Left lobe of liver (tissue), 2 donors: Measurements from ENCODE around the gene BCL2. TPM values are rescaled to one million over a fixed set of nuclear protein-coding genes. Genes with fewer than 3 reads are reported as not detected.
A peak's percentile ranks its signal among the peaks of the same experiment; 100 is the strongest.

Experiments used
- ATAC-seq: fragments of 200-7000 bp; cut with Tn5 transposase; one replicate; pipeline ENCODE4 v1.9.1; 2020; ENCODE audit warnings: mild to moderate bottlenecking, moderate library complexity
- DNase-seq: peaks from one replicate; pipeline ENCODE4 v3.0.0-alpha.2; 2020; ENCODE audit warnings: low spot score
- total RNA-seq: library from RNA; stranded (reverse); gene quantifications from one replicate; pipeline ENCODE4 v1.2.1, GENCODE V29; 2021
- donor health status: DM: no; HTN: no; CAD: no; lungs with moderate emphysema.
- donor health status: DM: no; HTN: yes; CAD: no.

BCL2 gene
- total RNA-seq, 1 donor from 2014 or later = 1.0 TPM

DNA sequence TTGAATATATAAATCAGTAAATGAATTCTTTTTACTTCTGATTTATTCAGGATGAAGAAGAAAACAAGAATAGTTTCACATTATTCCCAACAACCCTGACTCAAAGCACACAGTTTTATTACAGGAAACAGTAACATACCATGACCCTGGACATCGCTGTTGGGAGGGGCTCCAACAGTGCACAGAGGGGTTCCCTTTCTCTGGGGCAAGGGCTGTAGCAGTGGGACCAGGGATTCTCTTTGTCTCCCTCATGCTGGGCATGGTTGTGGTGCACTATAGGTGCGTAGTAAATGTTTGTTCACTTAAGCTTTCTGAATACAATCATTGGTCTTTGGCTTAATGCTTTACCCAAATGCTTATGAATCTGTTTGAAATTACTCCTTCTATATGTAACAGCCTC, 189.4 kb downstream of the BCL2 start:
- no peak for ATAC-seq
- DNase-seq = no peak

DNA sequence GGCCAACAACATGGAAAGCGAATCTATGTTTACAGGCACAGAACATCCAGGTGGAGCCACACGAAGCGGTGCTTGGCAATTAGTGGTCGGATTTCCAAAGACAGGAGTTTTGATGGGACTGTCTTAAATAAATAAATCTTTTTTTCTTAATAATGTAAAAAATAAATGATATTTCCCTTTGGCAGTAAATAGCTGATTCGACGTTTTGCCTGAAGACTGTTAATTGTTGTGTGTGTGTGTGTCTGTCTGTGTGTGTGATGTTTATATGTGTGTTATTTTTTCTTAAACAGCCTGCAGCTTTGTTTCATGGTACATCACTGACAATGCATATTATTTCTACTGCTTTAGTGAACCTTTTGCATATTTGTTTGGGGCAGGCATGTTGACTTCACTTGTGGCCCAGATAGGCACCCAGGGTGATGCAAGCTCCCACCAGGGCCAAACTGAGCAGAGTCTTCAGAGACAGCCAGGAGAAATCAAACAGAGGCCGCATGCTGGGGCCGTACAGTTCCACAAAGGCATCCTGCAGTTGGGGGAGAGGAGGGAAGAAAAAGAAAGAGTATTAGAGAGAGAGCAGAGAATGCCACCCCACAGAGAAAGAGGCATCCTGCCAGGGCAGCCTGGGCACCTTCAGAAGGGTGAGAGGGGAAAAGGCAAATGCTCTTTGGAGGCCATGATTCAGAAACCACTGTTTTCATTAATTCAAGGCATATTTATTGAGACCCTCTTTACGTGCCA, 191.2 kb downstream of the BCL2 start:
- ATAC-seq (peak; percentile 23), DNase-seq (no peak)

DNA sequence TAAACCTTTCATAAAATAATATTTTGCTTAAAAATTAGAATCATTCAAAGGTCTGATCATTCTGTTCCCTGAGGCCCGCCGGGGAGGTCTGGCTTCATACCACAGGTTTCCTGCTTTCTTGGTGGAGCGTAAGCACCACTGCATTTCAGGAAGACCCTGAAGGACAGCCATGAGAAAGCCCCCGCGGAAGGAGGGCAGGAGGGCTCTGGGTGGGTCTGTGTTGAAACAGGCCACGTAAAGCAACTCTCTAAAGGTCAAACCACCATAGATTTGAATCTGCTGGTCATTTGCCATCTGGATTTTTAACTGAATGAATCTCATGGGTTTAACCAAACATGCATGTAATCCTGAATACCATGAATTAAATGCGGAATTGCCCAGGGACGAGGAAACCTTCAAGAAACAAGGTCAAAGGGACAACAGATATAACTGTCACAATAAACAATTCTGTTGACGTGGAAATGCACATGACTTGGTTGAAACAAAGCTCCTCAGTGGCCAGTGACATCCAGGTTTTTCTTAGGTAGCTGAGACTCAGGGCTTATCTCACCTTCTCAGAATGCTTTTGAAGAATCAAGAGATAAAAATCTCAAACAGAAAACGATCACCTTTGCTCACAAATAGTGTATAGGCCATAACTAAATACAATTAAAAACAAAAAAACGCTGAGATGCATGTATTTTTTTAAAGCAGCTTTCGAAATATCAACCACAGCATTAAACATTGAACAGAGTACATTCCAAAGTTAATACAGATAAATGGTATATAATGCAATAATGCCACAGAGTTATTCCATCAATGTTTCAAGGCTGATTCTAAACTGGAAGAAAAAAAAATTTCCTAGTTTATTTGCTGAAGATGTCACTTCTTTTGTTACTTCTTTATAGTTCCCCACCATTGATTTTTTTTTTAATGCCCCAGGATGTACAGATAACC, 193.2 kb downstream of the BCL2 start:
- ATAC-seq (no peak), DNase-seq (no peak)

DNA sequence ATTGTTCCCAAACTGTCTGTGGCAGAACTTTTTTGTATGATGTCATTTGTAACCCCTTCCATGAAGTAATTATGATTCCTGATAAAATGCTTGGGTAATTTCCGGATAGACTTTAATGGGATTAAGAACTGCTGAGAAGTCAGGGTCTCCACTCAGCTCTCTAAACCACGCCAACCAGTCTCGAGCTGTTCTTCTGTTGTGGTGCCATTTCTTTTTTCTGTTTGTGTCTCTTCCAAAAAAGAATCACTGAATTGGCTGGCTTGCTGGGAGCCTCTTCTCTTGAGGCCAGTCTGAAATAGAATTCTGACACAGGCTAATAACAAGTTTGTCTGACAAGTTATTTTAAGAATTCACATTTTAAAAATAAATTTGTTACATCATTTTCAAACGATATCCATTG, 198.9 kb downstream of the BCL2 start:
- DNase-seq = no peak
- no peak for ATAC-seq

DNA sequence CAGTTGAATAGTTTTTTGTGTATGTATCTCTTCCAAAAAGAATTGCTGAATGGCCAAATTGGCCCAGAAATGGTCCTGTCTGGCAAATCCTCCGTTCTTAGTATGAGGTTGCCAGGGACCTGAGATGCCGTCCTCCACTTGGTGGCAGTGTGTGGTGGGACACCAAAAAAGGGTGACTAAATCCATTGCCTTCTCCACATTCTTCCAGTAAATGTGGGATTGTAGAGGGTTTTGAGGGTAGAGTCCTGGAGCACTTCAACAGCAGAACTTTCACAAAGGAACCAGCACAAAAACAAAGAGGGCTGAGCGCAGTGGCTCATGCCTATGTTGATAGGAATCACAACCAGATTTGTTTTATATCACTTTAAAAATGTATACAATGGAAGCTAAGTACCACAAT, 199.9 kb downstream of the BCL2 start:
- no peak for DNase-seq
- peak; percentile 97 for ATAC-seq

DNA sequence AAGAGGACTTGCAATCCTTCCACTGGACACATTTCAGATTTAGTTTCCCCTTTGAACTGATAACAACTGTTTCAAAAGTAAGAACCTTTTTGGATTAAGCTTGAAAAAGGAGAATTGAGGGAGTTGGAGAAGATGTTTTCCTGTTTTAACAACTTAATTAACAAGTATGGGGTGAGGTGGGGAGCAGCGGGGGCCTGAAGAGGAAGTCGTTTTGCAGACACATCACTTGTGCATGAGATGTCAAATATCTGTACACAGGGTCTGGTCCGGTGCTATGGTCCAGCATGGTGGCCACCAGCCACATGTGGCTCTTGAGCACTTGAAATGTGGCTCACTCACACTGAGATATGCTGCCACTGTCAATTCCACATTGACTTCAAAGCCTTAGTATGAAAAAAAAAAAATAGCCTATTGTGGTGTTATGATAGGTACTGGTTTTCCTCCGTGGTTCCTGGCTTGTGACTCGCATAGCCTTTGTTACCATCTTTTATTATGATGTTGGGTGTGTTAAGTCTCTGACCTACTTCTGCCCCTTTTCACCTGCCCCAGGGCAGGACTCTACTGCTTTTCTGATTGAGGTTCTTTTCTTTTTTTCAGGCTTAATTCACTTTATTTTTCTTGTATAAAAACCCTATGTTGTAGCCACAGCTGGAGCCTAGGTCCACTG, 205.5 kb downstream of the BCL2 start:
- DNase-seq (no peak), ATAC-seq (no peak)

DNA sequence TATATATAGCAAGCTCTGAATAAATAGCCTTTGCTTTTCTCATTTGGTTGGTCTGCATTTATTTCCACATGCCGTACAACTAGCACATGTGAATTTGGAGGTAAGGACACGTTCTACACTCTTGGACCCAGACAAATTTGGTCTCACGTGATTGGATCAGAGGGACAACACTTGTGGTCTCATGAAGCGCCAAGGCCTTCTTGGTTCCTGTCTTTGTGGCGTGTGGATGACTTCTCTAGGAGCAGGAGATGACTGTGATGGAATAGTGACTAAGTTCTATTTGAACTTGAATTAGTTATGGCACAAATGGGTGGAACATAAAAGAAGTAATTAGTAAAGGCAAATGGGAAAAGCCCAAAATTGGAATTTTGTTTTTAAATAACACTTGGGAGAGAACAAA, 206.9 kb downstream of the BCL2 start:
- DNase-seq (no peak), ATAC-seq (no peak)

DNA sequence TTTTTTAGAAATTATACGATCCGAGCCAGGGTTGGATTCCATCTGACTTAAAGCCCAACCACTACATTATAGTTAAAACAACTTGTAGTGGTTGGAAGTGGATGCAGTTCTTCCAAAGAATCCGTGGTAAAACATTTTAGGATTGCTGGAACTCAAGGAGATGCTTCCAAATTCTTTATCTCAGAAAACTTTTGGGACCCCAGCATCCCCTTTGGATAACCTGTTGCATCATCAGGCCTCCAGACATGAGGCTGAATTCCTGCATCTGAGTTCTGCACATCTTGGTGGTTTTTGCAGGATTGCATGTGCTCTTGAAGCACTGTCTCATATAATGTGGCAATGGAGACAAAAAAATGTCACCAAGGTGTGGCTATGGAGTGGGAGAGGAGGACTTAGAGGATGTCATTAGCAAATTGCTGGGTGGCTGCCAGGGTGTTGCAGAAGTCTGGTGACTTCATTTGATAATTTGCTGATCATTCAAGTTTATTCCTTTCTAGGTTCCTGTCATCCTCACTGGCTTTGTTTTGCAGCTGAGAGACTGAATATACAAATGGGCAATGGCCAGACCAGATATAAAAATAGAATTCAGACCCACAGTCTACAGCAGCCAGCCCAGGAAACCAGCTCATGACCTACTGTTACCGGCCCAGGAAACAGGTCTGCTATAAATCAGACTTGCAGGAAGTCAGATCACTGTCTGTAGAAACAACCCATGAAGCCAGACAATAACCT, 207.7 kb downstream of the BCL2 start:
- no peak for ATAC-seq
- DNase-seq = no peak

DNA sequence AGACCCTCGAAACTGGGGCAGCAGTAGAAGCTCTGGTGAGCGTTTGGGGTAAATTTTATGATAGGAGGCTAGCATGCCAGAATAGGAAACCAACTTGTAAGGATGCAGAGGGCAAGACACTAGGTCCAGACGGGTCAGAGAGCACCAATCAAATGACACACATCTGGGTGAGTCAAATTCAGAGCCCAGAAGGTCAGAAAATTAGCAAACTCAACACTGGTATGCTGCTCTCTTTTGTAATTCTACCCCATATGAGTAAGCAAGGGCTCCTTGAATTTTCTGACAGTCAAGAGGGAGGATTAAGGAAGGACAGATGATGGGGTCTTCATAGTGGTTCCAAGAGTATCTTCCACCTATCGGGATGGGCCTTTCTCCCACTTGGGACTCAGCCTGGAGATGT, 209.8 kb downstream of the BCL2 start:
- ATAC-seq (no peak), DNase-seq (no peak)

DNA sequence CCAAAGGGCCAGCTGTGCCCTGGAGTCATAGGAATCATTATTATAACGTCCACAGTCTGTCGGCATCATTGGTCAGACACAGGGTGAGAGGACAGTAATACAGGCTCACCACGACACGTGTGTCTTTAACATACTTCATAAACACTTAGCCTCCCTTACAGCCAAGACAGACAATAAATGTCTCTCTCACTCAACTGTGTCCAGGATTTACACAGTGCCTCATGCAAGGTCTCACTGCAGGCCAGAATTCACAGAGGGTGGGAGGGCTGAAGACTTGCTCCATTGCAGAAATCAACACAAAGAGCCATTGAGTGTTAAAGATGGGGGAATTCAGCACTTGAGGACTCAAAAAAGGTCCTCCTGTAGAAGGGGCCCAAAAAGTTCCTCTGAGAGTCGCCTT, 210.5 kb downstream of the BCL2 start:
- ATAC-seq (no peak), DNase-seq (no peak)

DNA sequence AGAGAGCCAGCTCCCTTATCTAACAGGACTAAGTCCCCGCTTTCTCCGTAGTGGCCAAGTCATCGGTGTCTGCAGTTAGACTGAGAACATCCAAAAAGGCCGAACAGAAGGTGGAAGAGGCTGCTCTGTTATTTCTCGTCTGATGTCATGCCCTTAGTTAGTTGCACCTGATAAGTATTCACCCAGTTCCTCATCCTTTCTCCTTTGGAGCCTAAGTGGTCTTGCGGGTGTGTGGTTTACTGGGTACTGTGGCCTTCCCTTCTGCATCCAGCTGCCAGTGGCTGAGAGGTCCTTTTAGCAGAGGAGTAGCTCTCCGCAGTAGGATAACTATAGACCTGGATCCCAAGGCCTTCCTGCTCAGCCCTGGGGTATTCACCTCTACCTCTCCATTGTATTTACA, 211.6 kb downstream of the BCL2 start:
- no peak for ATAC-seq
- no peak for DNase-seq

DNA sequence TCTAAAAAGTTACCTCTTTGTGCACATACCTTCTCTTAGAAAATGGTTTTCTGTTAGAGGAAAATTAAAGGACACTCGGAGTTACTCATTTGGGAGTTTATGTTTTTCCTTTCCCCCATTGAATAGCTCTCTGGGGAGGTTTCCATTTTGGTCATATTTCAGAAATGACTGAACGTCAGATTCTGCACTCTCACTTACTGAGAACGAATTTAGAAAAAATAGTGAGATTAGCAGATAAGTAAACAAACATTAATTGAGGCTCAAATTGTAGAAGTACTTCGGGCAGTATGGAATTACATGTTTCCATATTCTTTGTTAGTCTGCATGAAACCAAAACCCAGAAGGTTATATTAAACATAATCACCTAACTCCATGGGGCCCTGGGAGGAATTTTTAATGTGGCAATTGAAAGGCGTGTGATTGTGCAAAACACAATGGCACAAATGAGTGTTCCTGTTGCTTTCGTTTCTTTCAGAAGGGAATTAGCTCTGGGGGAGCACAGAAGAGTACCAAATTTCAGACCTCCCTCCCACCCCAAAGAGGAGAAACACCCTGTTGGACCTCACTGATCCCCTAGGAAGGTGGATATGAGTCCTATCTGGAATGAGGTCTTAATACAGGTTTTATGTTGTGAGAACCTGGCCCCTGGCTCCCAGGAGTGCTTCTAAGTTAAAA, 212.3 kb downstream of the BCL2 start:
- ATAC-seq (no peak), DNase-seq (no peak)

DNA sequence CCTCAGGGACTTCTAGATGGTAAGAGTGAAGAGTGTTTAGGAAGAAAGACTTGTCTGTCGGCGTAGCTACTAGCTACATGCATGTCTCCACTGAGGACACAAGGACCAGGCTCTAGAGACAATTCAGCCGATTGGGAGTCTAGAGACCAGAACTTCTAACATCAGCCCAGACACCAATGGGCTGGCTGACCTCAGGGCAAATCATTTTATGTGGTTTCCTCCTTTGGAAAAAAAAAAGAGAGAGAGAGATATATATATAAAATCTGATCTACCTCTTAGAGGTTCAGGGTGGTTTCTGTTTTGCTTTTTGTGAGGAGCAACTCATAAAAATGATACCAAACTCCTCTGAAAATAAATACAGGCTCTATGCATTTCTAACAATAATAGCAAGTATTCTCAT, 212.8 kb downstream of the BCL2 start:
- no peak for ATAC-seq
- DNase-seq = no peak

DNA sequence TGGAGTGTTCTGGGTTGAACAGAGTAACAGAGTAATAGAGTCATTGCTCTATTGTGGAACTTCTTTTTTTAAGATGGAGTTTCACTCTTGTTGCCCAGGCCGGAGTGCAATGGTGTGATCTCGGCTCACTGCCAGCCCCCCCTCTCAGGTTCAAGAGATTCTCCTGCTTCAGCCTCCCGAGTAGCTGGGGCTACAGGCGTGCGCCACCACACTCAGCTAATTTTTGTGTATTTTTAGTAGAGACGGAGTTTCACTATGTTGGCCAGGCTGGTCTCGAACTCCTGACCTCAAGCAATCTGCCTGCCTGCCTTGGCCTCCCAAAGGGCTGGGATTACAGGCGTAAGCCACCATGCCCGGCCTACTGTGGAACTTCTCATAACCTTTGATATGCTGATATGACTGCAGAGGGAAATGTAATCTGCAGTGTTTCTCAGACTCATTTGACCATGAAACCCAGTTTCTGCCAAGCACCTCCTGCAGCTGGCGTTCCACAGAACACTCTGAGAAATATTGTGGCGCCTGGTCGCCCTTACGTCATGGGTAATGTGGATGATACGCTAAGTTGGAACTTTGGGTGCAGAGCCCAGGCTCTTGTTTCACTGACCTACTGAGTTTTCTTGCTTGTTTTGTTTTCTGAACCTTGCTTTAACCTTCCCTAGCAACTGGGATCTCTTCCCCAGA, 213.8 kb downstream of the BCL2 start:
- ATAC-seq = no peak

DNA sequence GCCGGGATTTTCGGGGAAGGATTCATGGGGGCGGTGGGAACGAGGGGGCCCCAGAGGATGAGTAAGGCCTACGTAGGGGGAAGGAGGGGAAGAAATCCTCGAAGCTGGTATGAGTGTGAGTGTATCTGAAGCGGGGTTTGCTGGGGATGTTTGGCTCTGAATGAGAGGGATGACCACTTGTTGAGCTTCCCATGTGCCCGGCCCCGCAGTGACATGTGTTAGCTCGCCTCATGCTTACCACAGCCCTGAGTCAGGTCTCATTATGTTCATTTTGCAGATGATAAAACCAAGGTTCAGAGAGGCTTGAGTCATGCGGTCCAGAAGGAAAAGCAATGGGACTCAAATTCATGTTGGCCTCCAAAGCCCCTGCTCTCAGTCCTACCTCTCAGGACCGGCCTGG, 214.7 kb downstream of the BCL2 start:
- no peak for DNase-seq
- no peak for ATAC-seq

More for the DNA sequence above, 213.8 kb downstream of the BCL2 start:
- no peak for DNase-seq

DNA sequence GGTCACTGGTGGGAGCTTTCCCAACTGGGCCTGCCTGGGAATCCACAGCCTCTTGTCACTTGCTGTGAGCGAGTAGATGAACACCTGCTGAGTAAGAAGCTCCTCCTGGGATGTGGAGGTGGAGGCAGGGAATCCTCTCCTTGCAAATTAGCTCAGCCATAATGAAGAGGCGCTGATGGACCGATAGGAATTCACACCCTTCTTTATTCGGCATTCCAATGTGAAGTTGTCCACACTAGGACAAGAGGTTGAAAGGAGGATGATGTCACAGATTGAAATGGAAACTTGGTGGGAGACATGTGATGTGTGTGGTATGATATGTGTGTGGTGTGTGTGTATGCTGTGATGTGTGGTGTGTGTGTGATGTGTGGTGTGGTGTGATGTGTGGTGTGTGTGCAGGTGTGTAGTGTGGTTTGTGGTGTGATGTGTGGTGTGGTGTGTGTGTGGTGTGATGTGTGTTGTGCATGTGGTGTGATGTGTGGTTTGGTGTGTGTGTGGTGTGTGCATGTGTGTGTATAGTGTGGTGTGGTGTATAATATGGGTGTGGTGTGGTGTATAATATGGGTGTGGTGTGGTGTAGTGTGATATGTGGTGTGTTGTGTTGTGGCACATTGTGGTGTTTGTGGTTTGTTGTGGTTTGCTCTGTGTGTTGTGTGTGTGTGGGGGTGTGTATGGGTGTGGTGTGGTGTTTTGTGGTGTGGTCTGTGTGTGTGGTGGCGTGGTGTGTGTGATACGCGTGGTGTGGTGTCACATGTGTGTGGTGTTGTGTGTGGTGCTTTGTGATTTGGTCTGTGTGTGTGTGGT, 216.4 kb downstream of the BCL2 start:
- no peak for DNase-seq
- no peak for ATAC-seq

DNA sequence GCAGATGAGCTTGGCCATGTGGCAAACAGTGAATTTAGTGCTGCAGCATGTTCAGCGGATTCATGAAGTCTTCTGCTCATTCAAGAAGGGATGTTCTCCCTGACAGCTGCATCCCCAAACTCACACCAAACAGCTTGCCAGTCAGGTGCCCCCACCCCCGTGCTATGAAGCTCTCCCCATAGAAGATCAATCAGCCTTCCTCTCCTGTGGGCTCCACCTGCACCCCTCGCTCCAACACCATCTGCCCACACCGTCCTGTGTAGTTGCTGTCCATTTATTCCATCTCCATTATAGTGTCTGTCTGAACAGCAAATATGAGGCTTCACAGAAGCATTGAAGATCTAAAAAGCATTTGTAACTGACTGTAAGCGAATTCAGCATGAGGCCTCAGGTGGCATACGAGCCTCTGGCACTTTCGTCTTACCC, 218.9 kb downstream of the BCL2 start:
- ATAC-seq = no peak
- no peak for DNase-seq

DNA sequence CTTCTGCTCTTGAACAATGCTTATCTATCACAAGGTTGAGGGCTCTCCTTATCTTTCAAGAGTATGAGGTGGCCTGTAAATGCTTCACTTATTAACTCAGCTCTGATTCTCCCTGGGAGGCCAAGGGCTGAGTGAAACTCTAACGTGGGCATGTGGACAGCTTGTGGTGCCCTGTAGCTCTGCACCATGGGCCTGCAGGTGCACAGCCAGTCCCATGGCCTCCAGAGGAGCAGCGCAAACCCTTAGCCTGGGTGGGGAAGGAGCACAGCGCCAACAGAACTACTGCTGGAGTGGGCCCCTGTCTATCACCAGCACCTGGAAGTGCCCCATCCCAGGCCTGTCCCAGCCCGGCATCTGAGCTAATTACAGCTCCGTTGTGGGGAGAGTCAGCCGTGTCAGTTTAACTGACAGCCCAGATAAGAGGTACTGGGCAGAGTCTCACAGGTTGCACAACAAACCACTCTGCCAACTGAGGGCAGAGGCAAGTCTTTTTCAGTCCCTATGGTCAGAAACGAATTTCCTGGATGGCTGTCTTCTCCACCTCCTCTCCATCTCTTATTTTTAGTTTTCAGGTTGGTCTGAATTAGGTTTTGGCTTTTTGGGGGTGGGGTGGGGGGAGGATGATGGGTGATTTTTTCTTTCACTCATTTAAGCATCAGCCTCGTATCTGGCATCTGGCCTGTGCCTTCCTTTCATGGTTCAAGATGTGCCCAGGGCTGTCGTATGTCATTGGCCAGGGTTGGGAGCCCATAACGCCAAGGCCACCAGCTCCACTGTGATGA, 219.5 kb downstream of the BCL2 start:
- DNase-seq (peak; percentile 78), ATAC-seq (peak; percentile 96)
